Stimulated activated CD4-positive, alpha-beta T cell treated with anti-CD3 and anti-CD28 coated beads, TNF-alpha, amount 100 ng/mL, for 48 hours (primary cell): ENCODE results near the gene UNCX.

ENCODE experiments used
- DNase-seq, 3 donors: peaks; one replicate each; pipeline ENCODE4 v3.0.0-alpha.2; 2020; ENCODE audit warnings: low read depth in 3 of 3

The UNCX gene

GRCh38 chr7:1232103-1232466 is 587 bp upstream of the UNCX start:
- DNase-seq, result no peak

- DNase-seq, result no peak
Observed at GRCh38 chr7:1233333-1234048, 819 bp downstream of the UNCX start.

- DNase-seq, result no peak
Observed at GRCh38 chr7:1234049-1234880, 1.6 kb downstream of the UNCX start.

GRCh38 chr7:1234881-1235500 is 2.3 kb downstream of the UNCX start:
- DNase-seq, result no peak

- no peak for DNase-seq
Observed at GRCh38 chr7:1235501-1236131, 2.9 kb downstream of the UNCX start.

- DNase-seq, result no peak
Observed at GRCh38 chr7:1236132-1236661, 3.5 kb downstream of the UNCX start.

GRCh38 chr7:1236831-1237701 is 4.4 kb downstream of the UNCX start:
- no peak for DNase-seq

GRCh38 chr7:1237704-1238255 is 5.1 kb downstream of the UNCX start:
- DNase-seq, result no peak

GRCh38 chr7:1238450-1238882 is 5.8 kb downstream of the UNCX start:
- DNase-seq, result no peak

GRCh38 chr7:1238931-1239802 is 6.5 kb downstream of the UNCX start:
- DNase-seq, result no peak

- DNase-seq, result no peak
Observed at GRCh38 chr7:1239803-1240516, 7.3 kb downstream of the UNCX start.

- no peak for DNase-seq
Observed at GRCh38 chr7:1240517-1241257, 8.0 kb downstream of the UNCX start.

GRCh38 chr7:1241258-1241602 is 8.6 kb downstream of the UNCX start:
- DNase-seq, result no peak

GRCh38 chr7:1241603-1242255 is 9.1 kb downstream of the UNCX start:
- DNase-seq, result no peak

GRCh38 chr7:1242256-1242605 is 9.6 kb downstream of the UNCX start:
- DNase-seq, result no peak

GRCh38 chr7:1242606-1243289 is 10.1 kb downstream of the UNCX start:
- no peak for DNase-seq

GRCh38 chr7:1243290-1243963 is 10.8 kb downstream of the UNCX start:
- no peak for DNase-seq
